Measurements from ENCODE around the gene RDH16. TPM values are rescaled to one million over a fixed set of nuclear protein-coding genes. Genes with fewer than 3 reads are reported as not detected.

RDH16 gene
- total RNA-seq, 1 experiment from 2014 or later, result 0.59 TPM

- Histone ChIP-seq H3K9me3 (ENCODE audit: control insufficient read depth in 1 of 2, insufficient read depth in 1 of 2, low read depth in 1 of 2, low read length in 2 of 2) (no peaks in the 10 kb centered on the region), H3K36me3 (ENCODE audit: control insufficient read depth in 1 of 2, insufficient read depth in 2 of 2, low read length in 2 of 2) (peaks cover 23 to 34% of the 10 kb centered on the region in 2 experiments), H3K79me2 (ENCODE audit: insufficient read depth, low read length) (peaks cover 54% of the 10 kb centered on the region), H4K20me1 (ENCODE audit: insufficient read depth) (no peaks in the 10 kb centered on the region), H3K27ac (ENCODE audit: low read depth, low read length) (no peak overlapping the region), H2AFZ (ENCODE audit: low read depth, low read length, poor library complexity, severe bottlenecking) (no peak overlapping the region), H3K9me2 (ENCODE audit: insufficient read depth) (no peaks in the 10 kb centered on the region), H3K4me2 (ENCODE audit: low read length) (no peak overlapping the region), H3K4me3 (replicated peaks in 1 of 2; ENCODE audit: low read depth in 1 of 2, low read length in 2 of 2) (no peak overlapping the region), H3K9ac (ENCODE audit: low read length) (no peak overlapping the region), H3K4me1 (ENCODE audit: control insufficient read depth in 1 of 2, insufficient read depth in 2 of 2, low read length in 2 of 2) (peaks cover 4 to 15% of the 10 kb centered on the region in 2 experiments), H3K27me3 (ENCODE audit: insufficient read depth, low read length) (no peaks in the 10 kb centered on the region)
- peak; percentile 69 for ATAC-seq
- CTCF ChIA-PET, result interaction anchor here (0.6 to 2.8 kb wide), 23 partner anchors 9 to 488 kb away, joined by 3 to 31 read pairs (median 4); partner anchors contain the start of genes HSD17B6, NACA, NEMP1 and PRIM1
- DNase-seq (ENCODE audit: low read depth, low spot score), result peak; percentile 44
- POLR2A ChIA-PET, result interaction anchor here (1.3 kb wide), 1 partner anchor 276 kb away, joined by 5 read pairs; the partner anchor contains the start of gene NACA
- no TSS peak for BruUV-seq (replicated peaks)
- TF ChIP-seq, protein P1, sequence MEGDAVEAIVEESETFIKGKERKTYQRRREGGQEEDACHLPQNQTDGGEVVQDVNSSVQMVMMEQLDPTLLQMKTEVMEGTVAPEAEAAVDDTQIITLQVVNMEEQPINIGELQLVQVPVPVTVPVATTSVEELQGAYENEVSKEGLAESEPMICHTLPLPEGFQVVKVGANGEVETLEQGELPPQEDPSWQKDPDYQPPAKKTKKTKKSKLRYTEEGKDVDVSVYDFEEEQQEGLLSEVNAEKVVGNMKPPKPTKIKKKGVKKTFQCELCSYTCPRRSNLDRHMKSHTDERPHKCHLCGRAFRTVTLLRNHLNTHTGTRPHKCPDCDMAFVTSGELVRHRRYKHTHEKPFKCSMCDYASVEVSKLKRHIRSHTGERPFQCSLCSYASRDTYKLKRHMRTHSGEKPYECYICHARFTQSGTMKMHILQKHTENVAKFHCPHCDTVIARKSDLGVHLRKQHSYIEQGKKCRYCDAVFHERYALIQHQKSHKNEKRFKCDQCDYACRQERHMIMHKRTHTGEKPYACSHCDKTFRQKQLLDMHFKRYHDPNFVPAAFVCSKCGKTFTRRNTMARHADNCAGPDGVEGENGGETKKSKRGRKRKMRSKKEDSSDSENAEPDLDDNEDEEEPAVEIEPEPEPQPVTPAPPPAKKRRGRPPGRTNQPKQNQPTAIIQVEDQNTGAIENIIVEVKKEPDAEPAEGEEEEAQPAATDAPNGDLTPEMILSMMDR (IDR thresholded peaks at IDR 0.05 in 2 of 3, conservative IDR thresholded peaks at IDR 0.05 in 1 of 3; ENCODE audit: borderline replicate concordance in 1 of 3, insufficient read depth in 1 of 3, low read depth in 2 of 3, low read length in 2 of 3), result peak; percentile 76 to 91 (median 83)
- TF ChIP-seq EGR1 (IDR thresholded peaks at IDR 0.05; ENCODE audit: low read depth) (peak; percentile 53), FOSL1 (IDR thresholded peaks at IDR 0.05; ENCODE audit: low read depth) (no peak), RAD21 (IDR thresholded peaks at IDR 0.05; ENCODE audit: low read depth) (peak; percentile 88)
- RAD21 ChIA-PET (ENCODE audit: low non-redundant PET in 1 of 2, low total read pairs in 2 of 2, uncharacterized antibody in 2 of 2, unreplicated experiment in 2 of 2), result interaction anchor here in 1 of 2 experiments (0.7 to 1.2 kb wide), 2 partner anchors 162 to 239 kb away, joined by 3 to 4 read pairs; partner anchors contain the start of gene HSD17B6
- intact Hi-C loops (cut with micrococcal nuclease), result loop anchor here (1.0 kb wide), 1 partner anchor 161 kb away; no protein-coding TSS in a partner anchor
Observed at GRCh38 chr12:57001448-57001906, 44.1 kb upstream of the RDH16 start.

- no peaks in the 10 kb centered on the region for H3K27me3 ChIP-seq (ENCODE audit: insufficient read depth, low read length)
- CTCF ChIA-PET, result interaction anchor here (1.0 to 2.8 kb wide), 4 partner anchors 111 to 243 kb away, joined by 3 to 19 read pairs (median 11); partner anchors contain the start of genes HSD17B6 and STAT6
- H3K9me3 ChIP-seq (ENCODE audit: control insufficient read depth in 1 of 2, insufficient read depth in 1 of 2, low read depth in 1 of 2, low read length in 2 of 2), result no peaks in the 10 kb centered on the region
- H3K27ac ChIP-seq (ENCODE audit: low read depth, low read length), result no peak overlapping the region
- H3K9ac ChIP-seq (ENCODE audit: low read length), result no peak overlapping the region
- RAD21 ChIA-PET (ENCODE audit: low non-redundant PET in 1 of 2, low total read pairs in 2 of 2, uncharacterized antibody in 2 of 2, unreplicated experiment in 2 of 2), result no interaction called here
- H3K4me3 ChIP-seq (replicated peaks in 1 of 2; ENCODE audit: low read depth in 1 of 2, low read length in 2 of 2), result no peak overlapping the region
- peaks cover 4 to 12% of the 10 kb centered on the region in 2 experiments for H3K4me1 ChIP-seq (ENCODE audit: control insufficient read depth in 1 of 2, insufficient read depth in 2 of 2, low read length in 2 of 2)
- H4K20me1 ChIP-seq (ENCODE audit: insufficient read depth), result no peaks in the 10 kb centered on the region
- H3K9me2 ChIP-seq (ENCODE audit: insufficient read depth), result no peaks in the 10 kb centered on the region
- H3K4me2 ChIP-seq (ENCODE audit: low read length), result no peak overlapping the region
- POLR2A ChIA-PET, result no interaction called here
- H2AFZ ChIP-seq (ENCODE audit: low read depth, low read length, poor library complexity, severe bottlenecking), result no peak overlapping the region
- no TSS peak for BruUV-seq (replicated peaks)
- ATAC-seq, result no peak
- peaks cover 23 to 34% of the 10 kb centered on the region in 2 experiments for H3K36me3 ChIP-seq (ENCODE audit: control insufficient read depth in 1 of 2, insufficient read depth in 2 of 2, low read length in 2 of 2)
- H3K79me2 ChIP-seq (ENCODE audit: insufficient read depth, low read length), result peaks cover 47% of the 10 kb centered on the region
- no peak for DNase-seq (ENCODE audit: low read depth, low spot score)
- intact Hi-C loops (cut with micrococcal nuclease), result no loop called here
- TF ChIP-seq FOSL1 (IDR thresholded peaks at IDR 0.05; ENCODE audit: low read depth) (no peak), SIN3A (IDR thresholded peaks at IDR 0.05; ENCODE audit: low read depth) (no peak), CEBPB (IDR thresholded peaks at IDR 0.05; ENCODE audit: low read depth) (no peak), CBX3 (IDR thresholded peaks at IDR 0.05; ENCODE audit: low read depth) (no peak)
- TF ChIP-seq, protein P2, sequence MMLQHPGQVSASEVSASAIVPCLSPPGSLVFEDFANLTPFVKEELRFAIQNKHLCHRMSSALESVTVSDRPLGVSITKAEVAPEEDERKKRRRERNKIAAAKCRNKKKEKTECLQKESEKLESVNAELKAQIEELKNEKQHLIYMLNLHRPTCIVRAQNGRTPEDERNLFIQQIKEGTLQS (IDR thresholded peaks at IDR 0.05), result no peak
- TF ChIP-seq, protein P3, sequence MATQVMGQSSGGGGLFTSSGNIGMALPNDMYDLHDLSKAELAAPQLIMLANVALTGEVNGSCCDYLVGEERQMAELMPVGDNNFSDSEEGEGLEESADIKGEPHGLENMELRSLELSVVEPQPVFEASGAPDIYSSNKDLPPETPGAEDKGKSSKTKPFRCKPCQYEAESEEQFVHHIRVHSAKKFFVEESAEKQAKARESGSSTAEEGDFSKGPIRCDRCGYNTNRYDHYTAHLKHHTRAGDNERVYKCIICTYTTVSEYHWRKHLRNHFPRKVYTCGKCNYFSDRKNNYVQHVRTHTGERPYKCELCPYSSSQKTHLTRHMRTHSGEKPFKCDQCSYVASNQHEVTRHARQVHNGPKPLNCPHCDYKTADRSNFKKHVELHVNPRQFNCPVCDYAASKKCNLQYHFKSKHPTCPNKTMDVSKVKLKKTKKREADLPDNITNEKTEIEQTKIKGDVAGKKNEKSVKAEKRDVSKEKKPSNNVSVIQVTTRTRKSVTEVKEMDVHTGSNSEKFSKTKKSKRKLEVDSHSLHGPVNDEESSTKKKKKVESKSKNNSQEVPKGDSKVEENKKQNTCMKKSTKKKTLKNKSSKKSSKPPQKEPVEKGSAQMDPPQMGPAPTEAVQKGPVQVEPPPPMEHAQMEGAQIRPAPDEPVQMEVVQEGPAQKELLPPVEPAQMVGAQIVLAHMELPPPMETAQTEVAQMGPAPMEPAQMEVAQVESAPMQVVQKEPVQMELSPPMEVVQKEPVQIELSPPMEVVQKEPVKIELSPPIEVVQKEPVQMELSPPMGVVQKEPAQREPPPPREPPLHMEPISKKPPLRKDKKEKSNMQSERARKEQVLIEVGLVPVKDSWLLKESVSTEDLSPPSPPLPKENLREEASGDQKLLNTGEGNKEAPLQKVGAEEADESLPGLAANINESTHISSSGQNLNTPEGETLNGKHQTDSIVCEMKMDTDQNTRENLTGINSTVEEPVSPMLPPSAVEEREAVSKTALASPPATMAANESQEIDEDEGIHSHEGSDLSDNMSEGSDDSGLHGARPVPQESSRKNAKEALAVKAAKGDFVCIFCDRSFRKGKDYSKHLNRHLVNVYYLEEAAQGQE (IDR thresholded peaks at IDR 0.05; ENCODE audit: low read depth), result no peak
- TF ChIP-seq, protein P4, sequence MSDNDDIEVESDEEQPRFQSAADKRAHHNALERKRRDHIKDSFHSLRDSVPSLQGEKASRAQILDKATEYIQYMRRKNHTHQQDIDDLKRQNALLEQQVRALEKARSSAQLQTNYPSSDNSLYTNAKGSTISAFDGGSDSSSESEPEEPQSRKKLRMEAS (IDR thresholded peaks at IDR 0.05), result no peak
- TF ChIP-seq, protein P1 (IDR thresholded peaks at IDR 0.05 in 2 of 3, conservative IDR thresholded peaks at IDR 0.05 in 1 of 3; ENCODE audit: borderline replicate concordance in 1 of 3, insufficient read depth in 1 of 3, low read depth in 2 of 3, low read length in 2 of 3), result no peak
Observed at GRCh38 chr12:57000393-57000792, 43.0 kb upstream of the RDH16 start.
